HG02571 (cell line): ENCODE data around the gene QKI.
"Not testable (repeated sequence)": the region's sequence is repeated elsewhere in the genome, so short reads cannot be mapped to it uniquely, and the experiment has no call there.

Experiments
- ATAC-seq: cut with Tn5 transposase; IDR thresholded peaks from one replicate; pipeline ENCODE4 v1.9.1; 2021; ENCODE audit warnings: mild to moderate bottlenecking, moderate library complexity; ENCODE audit not compliant: unreplicated experiment

QKI gene

GRCh38 chr6:163572612-163573011 lies 158.1 kb downstream of the QKI start:
- no peak for ATAC-seq

GRCh38 chr6:163573503-163574179 lies 159.1 kb downstream of the QKI start:
- ATAC-seq, result no peak

- ATAC-seq, result no peak
Observed at GRCh38 chr6:163576114-163576513, 161.6 kb downstream of the QKI start.

- no peak for ATAC-seq
Observed at GRCh38 chr6:163577404-163577803, 162.9 kb downstream of the QKI start.

GRCh38 chr6:163579111-163579879 lies 164.8 kb downstream of the QKI start:
- ATAC-seq, result no peak

GRCh38 chr6:163579880-163580295 lies 165.4 kb downstream of the QKI start:
- ATAC-seq, result no peak

- no peak for ATAC-seq
Observed at GRCh38 chr6:163580311-163581030, 166.0 kb downstream of the QKI start.

- no peak for ATAC-seq
Observed at GRCh38 chr6:163583558-163583957, 169.0 kb downstream of the QKI start.

- no peak for ATAC-seq
Observed at GRCh38 chr6:163585932-163586437, 171.5 kb downstream of the QKI start.

- ATAC-seq, result no peak
Observed at GRCh38 chr6:163586888-163587287, 172.4 kb downstream of the QKI start.

GRCh38 chr6:163588220-163588919 lies 173.9 kb downstream of the QKI start:
- no peak for ATAC-seq

GRCh38 chr6:163589387-163589786 lies 174.9 kb downstream of the QKI start:
- no peak for ATAC-seq

GRCh38 chr6:163590132-163590531 lies 175.6 kb downstream of the QKI start:
- not testable (repeated sequence) for ATAC-seq

- no peak for ATAC-seq
Observed at GRCh38 chr6:163592872-163593271, 178.4 kb downstream of the QKI start.

GRCh38 chr6:163596174-163596573 lies 181.7 kb downstream of the QKI start:
- ATAC-seq, result no peak

- no peak for ATAC-seq
Observed at GRCh38 chr6:163599136-163599535, 184.6 kb downstream of the QKI start.

GRCh38 chr6:163599684-163600083 lies 185.2 kb downstream of the QKI start:
- ATAC-seq, result no peak

GRCh38 chr6:163600331-163600730 lies 185.8 kb downstream of the QKI start:
- ATAC-seq, result no peak

GRCh38 chr6:163600781-163601180 lies 186.3 kb downstream of the QKI start:
- ATAC-seq, result no peak

- no peak for ATAC-seq
Observed at GRCh38 chr6:163602851-163603250, 188.3 kb downstream of the QKI start.

- no peak for ATAC-seq
Observed at GRCh38 chr6:163603395-163603794, 188.9 kb downstream of the QKI start.
